ENCODE data around the gene TBC1D22A. TPM values are rescaled to one million over a fixed set of nuclear protein-coding genes. Genes with fewer than 3 reads are reported as not detected.

The TBC1D22A gene
- total and polyA plus RNA-seq, 9 of the 15 experiments (the other 6 are each of a cell fraction or from before 2014, with no cell fraction given) = 0.20 to 11.5 (median 5.2) TPM

DNA sequence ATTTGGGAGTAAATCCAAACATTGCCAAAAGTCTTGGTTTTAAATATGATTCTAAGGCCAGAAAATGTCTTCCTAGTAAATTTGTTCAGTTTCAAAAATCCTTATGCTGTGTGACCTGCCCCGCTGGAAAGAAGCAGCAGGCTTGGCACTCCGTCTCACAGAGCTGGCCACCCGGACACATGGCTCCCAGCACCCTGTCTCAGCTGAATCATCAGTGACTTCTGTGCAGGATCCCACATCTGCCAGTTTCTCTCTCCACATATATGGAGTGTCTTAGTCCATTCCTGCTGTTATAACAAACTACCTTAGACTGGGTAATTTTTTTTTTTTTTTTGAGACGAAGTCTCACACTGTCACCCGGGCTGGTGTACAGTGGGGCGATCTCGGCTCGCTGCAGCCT, 356.7 kb downstream of the TBC1D22A start:
- Histone ChIP-seq H3K4me2 (ENCODE audit: insufficient read depth, low read length) (no peak overlapping the region), H3K9me3 (replicated peaks; ENCODE audit: control insufficient read depth, insufficient read depth, low read depth, low read length) (no peaks in the 10 kb centered on the region; the same call in 1 of the 2 replicates), H3K4me3 (no peak overlapping the region), H3K27me3 (ENCODE audit: control insufficient read depth in 2 of 2, insufficient read depth in 2 of 2, low read length in 2 of 2) (no peaks in the 10 kb centered on the region), H3K36me3 (ENCODE audit: control insufficient read depth, insufficient read depth, low read length) (no peaks in the 10 kb centered on the region), H3K27ac (ENCODE audit: extremely low read depth, low read depth, low read length) (no peak overlapping the region), H2AFZ (ENCODE audit: low read depth, low read length) (no peak overlapping the region), H3K4me1 (replicated peaks in 1 of 2; ENCODE audit: control insufficient read depth in 2 of 2, insufficient read depth in 2 of 2, low read length in 2 of 2) (peaks cover 0 to 3% of the 10 kb centered on the region in 2 experiments; a peak in 1 of 5 replicates), H3K9ac (ENCODE audit: insufficient read depth in 1 of 2, low read depth in 2 of 2, low read length in 2 of 2) (no peak overlapping the region), H3K9me1 (ENCODE audit: control insufficient read depth, insufficient read depth, low read length) (no peaks in the 10 kb centered on the region), H4K20me1 (replicated peaks; ENCODE audit: control insufficient read depth, insufficient read depth, low read length) (no peaks in the 10 kb centered on the region), H3K79me2 (ENCODE audit: control insufficient read depth, insufficient read depth, low read length) (no peaks in the 10 kb centered on the region)
- no peak for FAIRE-seq
- CTCF ChIA-PET (ENCODE audit: low intra/inter-chr PET ratio) = no interaction called here
- in situ Hi-C loops (cut with MboI) (no loop called here), intact Hi-C loops (cut with micrococcal nuclease) (no loop called here)
- POLR2A ChIA-PET = no interaction called here
- TF ChIP-seq SNIP1 (IDR thresholded peaks at IDR 0.05; ENCODE audit: low read depth) = no peak
- no peak for TF ChIP-seq ZNF311 (CRISPR knock-in tag; IDR thresholded peaks at IDR 0.05)
- no peak for TF ChIP-seq RBM22 (IDR thresholded peaks at IDR 0.05; ENCODE audit: low read depth, low read length, poor library complexity, severe bottlenecking)
- no peak for TF ChIP-seq KLF6 (CRISPR knock-in tag; IDR thresholded peaks at IDR 0.05; ENCODE audit: borderline replicate concordance)
- TF ChIP-seq JUNB (CRISPR knock-in tag; conservative IDR thresholded peaks at IDR 0.05) = no peak
- no peak for TF ChIP-seq ZNF165 (CRISPR knock-in tag; IDR thresholded peaks at IDR 0.05; ENCODE audit: borderline replicate concordance)
- no peak for TF ChIP-seq NCOA2 (IDR thresholded peaks at IDR 0.05; ENCODE audit: partially characterized antibody in 2 of 2)
- TF ChIP-seq ZNF253 (CRISPR knock-in tag; conservative IDR thresholded peaks at IDR 0.05) = no peak
- TF ChIP-seq ZNF583 (CRISPR knock-in tag; IDR thresholded peaks at IDR 0.05) = no peak
- BruUV-seq (replicated peaks) = no TSS peak
- DNase-seq (ENCODE audit: extremely low read depth in 1 of 4, low spot score in 3 of 4) = no peak
- no peak for ATAC-seq
- 86% methylated on average over 2 of the region's 8 CpGs for WGBS (ENCODE audit: insufficient coverage, low coverage, missing lambda C conversion rate)

All from K562 (cell line).